Astrocyte of the spinal cord (primary cell): ENCODE measurements around the gene MKS1.

Experiments
- DNase-seq: peaks from one replicate; pipeline ENCODE4 v3.0.0; 2011; ENCODE audit warnings: low read depth, low spot score
- H3K4me3 ChIP-seq: 2 replicates; pipeline ENCODE4 v1.5.1; 2011; ENCODE audit warnings: low read depth, mild to moderate bottlenecking, low read length, moderate library complexity
- CTCF ChIP-seq: IDR thresholded peaks from 2 replicates; pipeline ENCODE4 v1.5.1; 2012; ENCODE audit warnings: low read depth, mild to moderate bottlenecking, low read length, inconsistent platforms
- in situ Hi-C: cut with HindIII; loops from 2 replicates; pipeline ENCODE4 v1.10.0; 2017; ENCODE audit warnings: low sequenced_read_pairs

MKS1 gene

GRCh38 chr17:58161566-58161965, 57.5 kb downstream of the MKS1 start:
- H3K4me3 ChIP-seq = no peak overlapping the region
- in situ Hi-C loops = no loop called here
- DNase-seq = no peak

GRCh38 chr17:58158181-58158580, 60.9 kb downstream of the MKS1 start:
- H3K4me3 ChIP-seq = no peak overlapping the region
- no peak for TF ChIP-seq CTCF
- no peak for DNase-seq
- in situ Hi-C loops = no loop called here

More at GRCh38 chr17:58161566-58161965, 57.5 kb downstream of the MKS1 start:
- no peak for TF ChIP-seq CTCF

- H3K4me3 ChIP-seq = no peak overlapping the region
- in situ Hi-C loops = no loop called here
- no peak for TF ChIP-seq CTCF
- DNase-seq = no peak
These were observed 61.9 kb downstream of the MKS1 start for GRCh38 chr17:58156839-58157803.
